GM21447 (cell line): ENCODE data around the gene ZAR1.

Experiments
- ATAC-seq: cut with Tn5 transposase; IDR thresholded peaks from one replicate; pipeline ENCODE4 v1.9.1; 2021; ENCODE audit not compliant: unreplicated experiment

ZAR1 gene

DNA sequence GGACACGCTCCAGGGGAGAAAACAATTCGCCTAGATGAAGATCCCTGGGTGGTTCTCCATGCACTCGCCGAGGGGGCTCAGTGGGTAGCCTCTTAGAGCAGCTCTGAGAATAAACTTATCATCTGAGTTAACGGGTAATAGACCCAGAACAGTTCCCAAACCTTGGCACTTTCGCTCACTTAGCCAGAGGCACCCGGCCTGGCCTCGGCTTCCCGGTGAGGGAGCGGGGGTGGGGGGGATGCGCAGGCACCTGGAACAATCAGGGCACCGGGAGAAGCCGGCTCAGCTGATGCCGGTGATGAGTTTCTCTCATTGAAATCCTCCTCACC, 405 bp upstream of the ZAR1 start:
- ATAC-seq: no peak

DNA sequence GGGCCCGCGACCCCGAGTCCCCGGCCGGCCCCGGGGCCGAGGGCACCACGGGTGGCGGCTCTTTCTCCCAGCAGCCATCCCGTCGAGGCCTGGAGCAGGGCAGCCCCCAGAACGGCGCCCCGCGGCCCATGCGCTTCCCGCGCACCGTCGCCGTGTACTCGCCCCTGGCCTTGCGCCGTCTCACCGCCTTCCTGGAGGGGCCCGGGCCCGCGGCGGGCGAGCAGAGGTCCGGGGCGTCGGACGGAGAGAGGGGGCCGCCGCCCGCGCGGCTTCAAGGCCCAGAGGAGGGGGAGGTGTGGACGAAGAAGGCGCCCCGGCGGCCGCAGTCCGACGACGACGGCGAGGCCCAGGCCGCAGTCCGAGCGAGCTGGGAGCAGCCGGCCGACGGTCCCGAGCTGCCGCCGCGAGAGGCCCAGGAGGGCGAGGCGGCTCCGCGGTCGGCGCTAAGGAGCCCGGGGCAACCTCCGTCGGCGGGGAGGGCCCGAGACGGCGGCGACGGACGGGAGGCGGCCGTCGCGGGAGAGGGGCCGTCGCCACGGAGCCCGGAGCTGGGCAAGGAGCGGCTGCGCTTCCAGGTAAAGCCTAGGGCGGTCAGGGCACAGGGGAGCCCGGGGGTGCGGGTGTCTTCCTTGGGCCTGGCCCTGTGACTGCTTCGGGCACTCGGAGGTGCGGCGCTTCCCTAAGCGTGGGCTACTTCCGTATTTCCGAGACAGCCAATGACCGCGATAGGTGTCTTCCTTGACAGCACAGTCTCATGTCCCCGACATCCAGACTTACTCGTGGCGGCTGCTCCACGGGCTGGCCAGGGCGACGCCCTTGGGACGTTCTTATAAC, 845 bp downstream of the ZAR1 start:
- ATAC-seq: no peak

DNA sequence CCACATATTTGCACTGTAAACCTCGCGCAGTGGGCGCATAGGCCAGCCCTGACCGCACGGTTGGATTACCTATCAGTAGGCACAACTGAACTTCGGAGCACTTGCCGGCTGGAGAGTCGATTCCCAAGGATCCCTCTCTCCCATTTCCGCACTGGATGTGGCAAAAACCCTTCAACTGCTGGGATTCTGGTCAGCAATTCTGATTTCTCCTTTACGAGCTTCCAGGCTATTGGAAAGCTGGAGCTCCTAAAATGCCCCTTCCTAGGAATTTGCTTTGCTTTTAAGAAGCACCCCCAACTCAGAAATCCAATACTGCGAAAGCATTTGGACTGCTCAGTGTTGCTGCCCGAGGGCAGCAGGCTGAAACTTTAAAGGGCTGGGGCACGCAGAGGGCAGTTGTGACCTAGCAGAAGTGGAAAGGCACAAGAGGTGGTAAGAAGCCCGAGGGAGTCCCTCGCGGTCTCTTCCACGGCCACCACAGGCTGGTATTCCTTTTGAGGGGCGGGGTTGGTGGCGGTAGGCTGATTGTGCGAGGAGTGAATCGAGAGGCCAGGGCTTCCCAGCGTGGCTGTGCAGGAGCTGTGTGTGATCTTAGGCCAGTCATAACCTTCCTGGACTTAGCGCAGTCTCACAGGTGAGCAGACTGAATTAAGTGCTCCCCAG, 1.6 kb downstream of the ZAR1 start:
- ATAC-seq: no peak

DNA sequence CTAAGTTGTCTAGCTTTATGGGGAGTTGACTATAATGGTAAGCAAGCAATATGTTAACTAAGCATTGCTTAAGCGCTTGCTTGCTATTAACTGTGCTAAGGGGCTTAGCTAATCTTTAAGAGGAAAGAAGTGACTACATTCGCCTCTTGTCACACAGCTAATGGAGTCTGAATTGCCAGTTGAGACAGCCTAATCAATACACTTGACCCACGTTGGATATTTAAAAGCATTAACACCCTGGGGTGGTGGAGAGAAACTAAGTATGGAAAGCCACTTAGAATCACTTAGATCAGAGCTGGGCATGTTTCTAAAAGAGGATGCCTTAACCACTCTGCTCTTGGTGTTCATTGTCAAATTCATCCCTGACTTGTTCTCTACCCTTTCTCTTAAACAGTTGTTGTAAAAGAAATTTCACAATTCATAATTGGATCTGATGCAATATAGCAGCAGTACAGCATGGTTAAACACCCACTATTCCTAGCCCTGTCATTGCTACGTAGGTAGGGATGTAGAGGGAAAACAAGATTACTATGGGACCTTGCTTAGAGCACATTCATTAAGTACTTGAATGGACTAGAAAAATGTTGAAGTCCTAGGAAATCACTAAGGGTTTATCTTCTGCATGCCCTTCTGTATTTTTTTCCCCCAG, 3.5 kb downstream of the ZAR1 start:
- ATAC-seq: no peak

DNA sequence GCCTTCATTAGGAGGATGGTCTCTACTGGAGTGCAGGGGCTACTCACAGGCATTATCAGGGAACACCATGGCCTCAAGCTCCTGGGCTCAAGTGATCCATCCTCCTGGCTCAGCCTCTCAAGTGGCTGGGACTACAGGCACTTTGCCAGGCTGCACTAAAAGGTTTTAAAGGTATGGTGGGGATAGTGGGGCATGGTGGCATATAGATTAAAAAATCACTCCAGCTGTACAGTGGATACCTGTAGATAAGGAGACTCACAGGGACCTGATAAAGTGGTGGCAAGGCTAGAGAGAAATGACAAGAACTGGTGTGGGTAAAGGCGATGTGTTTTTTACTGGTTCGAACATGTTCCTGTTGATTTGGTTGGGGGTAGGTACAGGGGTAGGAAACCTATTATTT, 5.9 kb downstream of the ZAR1 start:
- no peak for ATAC-seq

DNA sequence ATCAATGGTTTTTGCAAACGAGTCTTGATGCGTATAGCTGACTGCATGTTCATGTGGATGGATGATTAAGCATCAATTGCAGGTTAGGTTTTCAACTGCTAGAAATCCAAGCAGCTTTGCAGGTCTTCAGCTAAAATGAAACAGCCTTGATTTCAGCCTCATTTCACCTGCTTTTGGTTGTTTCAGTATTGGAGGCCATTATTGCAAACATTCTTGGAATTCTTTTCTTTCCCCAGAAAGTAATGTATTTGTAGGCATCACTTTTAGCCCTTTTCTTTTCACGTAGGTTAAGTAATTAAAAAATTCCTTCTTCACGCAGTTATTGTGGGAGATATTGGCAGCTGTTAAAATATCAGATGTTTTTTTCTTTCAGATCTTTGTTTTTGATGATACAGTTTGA, 8.8 kb downstream of the ZAR1 start:
- no peak for ATAC-seq

DNA sequence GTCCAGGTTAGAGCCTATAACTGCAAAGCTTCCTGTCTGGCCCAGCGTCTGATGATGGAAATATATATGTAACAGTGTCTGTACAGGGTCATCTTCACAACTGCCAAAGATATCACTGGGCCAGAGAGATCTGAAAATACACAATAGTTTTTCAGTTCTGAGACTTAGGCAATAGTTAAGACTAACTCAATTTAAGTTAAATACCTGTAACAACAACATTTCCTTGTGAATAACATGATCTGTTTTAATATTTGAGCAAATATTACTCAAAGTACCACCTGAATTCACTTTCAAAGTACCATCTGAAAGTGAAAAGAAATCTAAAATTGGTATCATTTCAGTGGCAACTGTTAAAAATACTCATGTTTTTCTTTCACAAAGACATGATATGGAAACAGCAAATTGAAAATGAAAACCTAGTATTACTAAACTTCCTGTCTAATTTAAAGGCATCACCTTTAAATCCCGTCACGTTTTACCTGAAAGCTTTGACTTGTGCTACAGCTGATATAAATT, 9.6 kb downstream of the ZAR1 start:
- peak; percentile 84 for ATAC-seq

DNA sequence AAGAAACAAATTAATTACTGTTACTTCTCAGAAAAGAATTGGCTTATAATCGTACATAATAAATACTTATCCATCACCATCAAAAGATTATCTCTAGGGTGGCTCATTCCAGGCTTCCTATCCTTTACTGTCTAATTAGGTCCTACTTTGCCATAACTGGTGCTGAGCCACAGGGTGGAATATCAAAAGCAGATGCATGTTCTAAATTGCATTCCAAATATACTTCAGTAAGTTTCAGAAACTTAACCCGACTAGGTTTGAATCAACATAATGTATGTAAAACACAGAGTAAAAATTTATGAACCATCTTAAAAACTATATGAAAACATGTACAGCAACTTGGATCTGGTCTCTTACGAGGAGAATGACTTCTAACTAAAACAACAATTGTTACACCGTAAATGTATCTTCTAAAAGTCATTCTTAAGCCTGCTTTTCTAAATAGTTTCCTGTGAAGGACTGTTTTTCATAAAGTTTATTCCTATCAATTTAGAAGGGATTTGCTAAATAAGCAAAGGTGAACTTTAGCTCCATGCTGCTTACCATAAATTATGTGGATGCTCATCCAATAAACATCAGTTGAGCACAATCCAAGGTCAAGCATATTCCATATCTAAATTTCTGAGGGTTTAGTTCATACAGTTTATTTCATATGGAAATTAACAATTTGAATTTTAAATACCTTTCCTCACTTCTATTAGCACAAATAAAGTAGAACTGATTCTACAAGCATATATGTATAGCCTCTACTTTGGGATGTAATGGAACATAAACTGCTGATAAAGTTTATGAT, 13.4 kb downstream of the ZAR1 start:
- ATAC-seq: no peak

DNA sequence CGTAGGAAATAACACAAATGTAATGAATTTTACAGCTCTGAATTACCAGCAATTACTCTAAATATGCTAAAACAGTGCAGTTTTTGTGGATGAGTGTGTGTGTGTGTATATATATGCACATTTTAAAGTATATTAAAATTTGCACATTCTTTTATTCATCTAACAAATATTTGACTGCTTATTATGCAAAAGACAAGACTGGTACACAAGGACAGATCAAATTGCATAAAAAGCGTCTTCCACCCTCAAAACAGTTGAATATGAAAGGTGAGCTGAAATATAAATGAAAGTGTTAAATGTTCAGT, 13.9 kb downstream of the ZAR1 start:
- no peak for ATAC-seq

DNA sequence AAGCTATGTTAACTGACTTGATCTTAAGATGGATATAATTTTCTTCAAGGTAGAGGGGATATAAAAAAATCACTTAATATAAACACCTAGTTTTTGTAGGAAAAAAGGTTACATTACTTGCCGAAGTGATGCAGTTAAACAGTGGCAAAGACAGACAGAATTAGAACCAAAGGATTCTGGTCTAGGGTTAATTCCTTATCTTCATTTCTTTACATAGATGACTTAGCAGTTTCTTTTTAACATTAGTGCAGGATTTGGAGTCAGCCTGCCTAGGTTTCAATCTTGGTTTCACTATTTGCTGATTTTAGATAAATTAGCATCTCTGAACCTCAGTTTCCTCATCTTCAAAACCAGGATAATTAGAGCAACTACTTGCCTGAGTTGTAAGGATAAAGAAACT, 14.3 kb downstream of the ZAR1 start:
- ATAC-seq: no peak

DNA sequence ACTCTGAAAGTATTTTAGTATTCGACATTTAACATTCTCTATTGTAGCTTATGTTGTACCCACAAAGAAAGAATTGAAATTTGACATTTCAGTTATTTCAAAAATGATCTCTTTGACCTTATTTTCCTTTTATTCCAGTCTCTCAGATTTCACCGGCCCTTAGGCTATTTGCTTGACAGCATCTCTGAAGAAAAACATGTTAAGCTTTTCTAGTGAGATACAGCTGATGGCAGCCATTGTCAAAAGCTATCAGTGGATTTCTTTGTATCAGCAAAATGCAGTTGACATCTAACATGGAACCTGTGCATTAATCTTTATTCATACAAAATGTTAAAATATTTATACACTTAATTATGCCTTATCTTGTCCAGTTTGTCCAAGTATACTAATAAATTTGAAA, 16.7 kb downstream of the ZAR1 start:
- no peak for ATAC-seq

DNA sequence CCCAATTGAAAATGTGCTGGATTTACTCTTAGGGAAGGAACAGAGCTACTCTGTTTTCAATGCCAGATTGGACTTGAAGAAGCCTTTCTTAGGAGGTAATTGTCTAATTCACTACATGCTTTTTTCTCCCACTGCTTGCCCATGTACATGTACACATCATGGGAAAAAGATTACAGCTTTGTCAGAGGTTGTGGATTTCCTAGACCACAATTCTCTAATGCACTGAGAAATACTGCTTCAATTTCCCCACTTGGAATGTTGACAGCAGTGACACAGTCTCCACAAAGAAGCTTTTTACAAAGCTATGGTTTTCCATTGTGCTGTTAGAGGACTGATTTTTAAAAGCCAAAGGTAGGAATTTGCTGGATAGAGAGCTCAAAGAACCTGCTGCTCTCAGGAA, 19.5 kb downstream of the ZAR1 start:
- ATAC-seq: no peak

DNA sequence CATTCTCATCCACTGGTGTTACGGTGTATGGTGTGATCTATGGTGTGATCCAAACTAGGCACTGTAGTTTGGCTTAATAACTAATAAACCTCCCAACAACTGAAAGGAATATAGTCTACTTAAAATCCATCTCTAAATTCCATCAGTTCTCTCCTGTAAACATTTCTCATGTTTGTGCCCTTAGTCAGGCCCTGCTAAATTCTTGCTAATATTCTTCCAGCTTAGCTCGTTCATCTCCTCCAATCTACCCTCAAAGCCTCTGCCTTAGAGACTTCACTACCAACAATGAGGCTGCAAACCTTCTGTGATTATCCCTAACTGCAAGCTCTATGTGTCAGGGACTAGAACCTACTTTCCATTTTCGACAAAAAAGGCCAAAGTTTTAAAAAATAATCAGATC, 28.1 kb downstream of the ZAR1 start:
- ATAC-seq: no peak

DNA sequence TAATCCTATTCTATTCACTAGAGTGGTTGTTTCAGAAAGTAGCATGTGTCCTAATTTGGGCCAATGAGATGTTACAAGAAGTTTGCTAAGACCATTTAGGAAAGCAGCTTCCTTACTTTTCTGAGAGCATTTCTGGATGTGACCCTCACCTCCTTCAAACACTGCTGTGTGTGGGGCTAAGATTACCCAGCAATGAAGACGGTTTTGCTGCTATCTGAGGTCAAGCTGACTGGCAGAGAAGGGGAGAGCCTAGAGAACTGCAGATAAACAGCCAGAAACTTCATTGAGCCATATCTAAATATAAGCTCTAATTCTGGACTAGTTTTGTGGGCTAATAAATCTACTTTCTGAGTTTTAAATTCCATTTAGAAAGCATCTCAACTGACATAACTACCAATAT, 36.4 kb downstream of the ZAR1 start:
- no peak for ATAC-seq

DNA sequence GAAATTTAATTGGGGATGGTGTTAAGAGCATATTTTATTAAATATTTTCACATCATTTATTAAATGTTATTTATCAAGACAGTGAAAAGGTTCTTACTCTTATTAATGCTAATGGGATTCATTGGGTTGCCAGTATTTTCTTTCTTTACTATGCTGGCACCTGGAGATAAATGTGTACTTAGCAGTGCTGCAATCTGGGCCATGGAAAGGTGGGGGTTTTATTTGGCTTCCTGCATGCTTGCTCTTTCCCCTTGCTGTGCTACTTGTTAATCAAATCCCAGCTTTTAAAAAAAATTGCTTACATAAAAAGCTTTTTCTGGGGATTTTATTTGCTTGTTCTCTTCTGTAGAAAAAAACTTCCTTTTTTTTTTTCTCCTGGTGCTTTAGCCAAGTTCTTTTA, 48.3 kb downstream of the ZAR1 start:
- ATAC-seq: no peak

DNA sequence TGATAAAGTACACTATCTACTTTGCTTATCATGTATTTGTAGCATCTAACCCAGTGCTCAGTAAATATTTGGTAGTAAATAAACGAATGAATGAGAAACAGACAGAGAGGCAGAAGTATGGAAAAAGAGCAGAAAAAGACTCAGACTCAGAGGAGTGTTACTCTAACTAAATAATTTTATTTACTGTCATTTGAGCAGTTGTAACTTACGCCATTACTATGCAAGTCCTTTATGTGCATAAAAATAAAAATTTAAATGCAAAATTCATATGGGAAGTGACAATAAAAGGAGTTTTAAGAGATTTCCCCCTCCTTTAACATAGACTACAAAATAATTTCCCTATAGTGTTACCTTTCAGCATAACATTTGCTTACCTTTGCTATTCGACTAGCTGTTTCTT, 49.5 kb downstream of the ZAR1 start:
- ATAC-seq: no peak

DNA sequence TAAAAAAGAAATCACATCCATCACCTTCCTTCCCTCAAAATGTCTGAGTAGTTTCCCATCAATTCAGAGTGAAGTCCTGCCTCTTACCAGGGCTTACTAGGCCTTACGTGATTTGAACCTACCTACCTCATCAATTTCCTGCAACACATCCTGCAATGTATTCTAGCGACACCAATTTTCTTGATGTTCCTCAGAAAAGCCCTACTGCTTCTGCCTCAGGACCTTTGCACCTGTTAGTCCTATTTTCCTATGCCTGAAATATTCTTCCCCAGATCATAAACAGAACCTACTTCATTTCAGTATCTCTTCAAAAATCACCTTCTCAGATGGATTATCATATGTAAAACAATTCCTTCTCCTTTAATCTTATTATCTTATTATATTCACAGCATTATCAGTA, 52.8 kb downstream of the ZAR1 start:
- no peak for ATAC-seq

DNA sequence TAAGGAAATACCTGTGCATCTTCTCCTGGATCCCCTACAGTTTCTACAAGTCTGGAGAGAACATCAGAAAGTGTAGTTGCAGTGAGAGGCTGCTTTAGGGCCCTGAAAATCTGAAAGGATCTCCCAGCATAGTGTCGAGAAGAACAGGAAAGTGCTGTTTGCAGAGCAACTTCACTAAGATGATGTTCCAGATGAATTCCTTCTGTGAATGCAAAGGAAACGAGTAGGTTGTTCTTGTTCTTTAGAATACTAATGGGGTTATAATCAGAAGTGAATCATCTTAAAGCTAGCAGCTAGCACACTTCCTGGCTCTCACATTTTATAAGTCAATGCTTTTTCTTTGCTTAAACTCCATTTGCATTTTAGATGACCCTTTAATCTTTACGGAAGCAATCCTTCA, 53.7 kb downstream of the ZAR1 start:
- ATAC-seq: no peak
